HG03196 (cell line): ENCODE data around the gene EEA1.

Source experiments
- ATAC-seq: cut with Tn5 transposase; IDR thresholded peaks from one replicate; pipeline ENCODE4 v1.9.1; 2021; ENCODE audit not compliant: unreplicated experiment

Gene EEA1

GRCh38 chr12:92890601-92891106 is 38.4 kb downstream of the EEA1 start:
- ATAC-seq = no peak

GRCh38 chr12:92886131-92886530 is 43.0 kb downstream of the EEA1 start:
- ATAC-seq = no peak

- no peak for ATAC-seq
Observed at GRCh38 chr12:92879698-92880322, 49.3 kb downstream of the EEA1 start.

GRCh38 chr12:92877904-92878303 is 51.2 kb downstream of the EEA1 start:
- ATAC-seq = no peak

- ATAC-seq = no peak
Observed at GRCh38 chr12:92876496-92876895, 52.6 kb downstream of the EEA1 start.

GRCh38 chr12:92871116-92871515 is 58.0 kb downstream of the EEA1 start:
- no peak for ATAC-seq

- ATAC-seq = no peak
Observed at GRCh38 chr12:92866418-92866817, 62.7 kb downstream of the EEA1 start.

- no peak for ATAC-seq
Observed at GRCh38 chr12:92863251-92863650, 65.8 kb downstream of the EEA1 start.

- no peak for ATAC-seq
Observed at GRCh38 chr12:92861381-92861780, 67.7 kb downstream of the EEA1 start.

GRCh38 chr12:92860521-92860920 is 68.6 kb downstream of the EEA1 start:
- ATAC-seq = no peak

- no peak for ATAC-seq
Observed at GRCh38 chr12:92859650-92860386, 69.3 kb downstream of the EEA1 start.

- ATAC-seq = no peak
Observed at GRCh38 chr12:92857818-92858217, 71.3 kb downstream of the EEA1 start.

GRCh38 chr12:92854344-92854743 is 74.8 kb downstream of the EEA1 start:
- no peak for ATAC-seq

GRCh38 chr12:92848740-92849139 is 80.4 kb downstream of the EEA1 start:
- ATAC-seq = no peak

GRCh38 chr12:92847368-92847767 is 81.7 kb downstream of the EEA1 start:
- no peak for ATAC-seq

GRCh38 chr12:92845329-92845728 is 83.8 kb downstream of the EEA1 start:
- ATAC-seq = no peak

- no peak for ATAC-seq
Observed at GRCh38 chr12:92844151-92844763, 84.8 kb downstream of the EEA1 start.

GRCh38 chr12:92829686-92830282 is 99.3 kb downstream of the EEA1 start:
- no peak for ATAC-seq

- ATAC-seq = no peak
Observed at GRCh38 chr12:92828565-92828964, 100.5 kb downstream of the EEA1 start.

- ATAC-seq = no peak
Observed at GRCh38 chr12:92827836-92828431, 101.2 kb downstream of the EEA1 start.

GRCh38 chr12:92821142-92821541 is 108.0 kb downstream of the EEA1 start:
- ATAC-seq = no peak
